Activated CD8-positive, alpha-beta T cell treated with anti-CD3 and anti-CD28 coated beads for 36 hours (primary cell): Measurements from ENCODE around the gene APEX2. TPM values are rescaled to one million over a fixed set of nuclear protein-coding genes. Genes with fewer than 3 reads are reported as not detected.

ENCODE experiments used
- ATAC-seq: fragments of 200-7000 bp; cut with Tn5 transposase; one replicate; pipeline ENCODE4 v1.10.0; 2021; ENCODE audit warnings: mild to moderate bottlenecking, moderate library complexity
- CTCF ChIA-PET: fragments of 350-600 bp; sonication (Branson Sonifier 250); formaldehyde crosslinking; loops from one replicate; lab custom pipeline; 2021; ENCODE audit warnings: antibody characterized with exemption; lab: Charles Lee
- POLR2A ChIA-PET: fragments of 350-600 bp; sonication (Branson Sonifier 250); formaldehyde crosslinking; loops from one replicate; lab custom pipeline; 2021; ENCODE audit warnings: antibody characterized with exemption; lab: Charles Lee
- DNase-seq: peaks from one replicate; pipeline ENCODE4 v3.0.0-alpha.2; 2020
- H3K27ac Mint-ChIP-seq: one replicate; pipeline ENCODE4 v1.8.0; 2021; ENCODE audit warnings: mild to moderate bottlenecking, mixed read lengths
- H3K27me3 Mint-ChIP-seq: one replicate; pipeline ENCODE4 v1.8.0; 2021; ENCODE audit warnings: mixed read lengths
- H3K36me3 Mint-ChIP-seq: one replicate; pipeline ENCODE4 v1.8.0; 2021; ENCODE audit warnings: low read depth, mixed read lengths
- H3K4me1 Mint-ChIP-seq: one replicate; pipeline ENCODE4 v1.8.0; 2021; ENCODE audit warnings: low read depth, mixed read lengths
- H3K4me3 Mint-ChIP-seq: one replicate; pipeline ENCODE4 v1.8.0; 2021; ENCODE audit warnings: mild to moderate bottlenecking, moderate library complexity, mixed read lengths
- H3K9me3 Mint-ChIP-seq: one replicate; pipeline ENCODE4 v1.8.0; 2021; ENCODE audit warnings: mixed read lengths
- intact Hi-C: fragments of 100-400 bp; cut with micrococcal nuclease; formaldehyde crosslinking; loops from one replicate; pipeline ENCODE4 v1.10.0; 2022
- total RNA-seq, 2 experiments: library from RNA; stranded (reverse); gene quantifications; one replicate each; pipeline ENCODE4 v1.2.3, GENCODE V29; 2021
- TF ChIP-seq, protein P1 (sequence below): fragments of 200-600 bp; IDR thresholded peaks from one replicate; pipeline ENCODE4 v1.8.0; 2022; ENCODE audit warnings: antibody characterized with exemption, mild to moderate bottlenecking

APEX2 gene
- total RNA-seq, 2 experiments from 2014 or later = 30.0 to 33.0 TPM

- intact Hi-C loops = no loop called here
- DNase-seq (no peak), ATAC-seq (no peak)
- TF ChIP-seq, protein P1, sequence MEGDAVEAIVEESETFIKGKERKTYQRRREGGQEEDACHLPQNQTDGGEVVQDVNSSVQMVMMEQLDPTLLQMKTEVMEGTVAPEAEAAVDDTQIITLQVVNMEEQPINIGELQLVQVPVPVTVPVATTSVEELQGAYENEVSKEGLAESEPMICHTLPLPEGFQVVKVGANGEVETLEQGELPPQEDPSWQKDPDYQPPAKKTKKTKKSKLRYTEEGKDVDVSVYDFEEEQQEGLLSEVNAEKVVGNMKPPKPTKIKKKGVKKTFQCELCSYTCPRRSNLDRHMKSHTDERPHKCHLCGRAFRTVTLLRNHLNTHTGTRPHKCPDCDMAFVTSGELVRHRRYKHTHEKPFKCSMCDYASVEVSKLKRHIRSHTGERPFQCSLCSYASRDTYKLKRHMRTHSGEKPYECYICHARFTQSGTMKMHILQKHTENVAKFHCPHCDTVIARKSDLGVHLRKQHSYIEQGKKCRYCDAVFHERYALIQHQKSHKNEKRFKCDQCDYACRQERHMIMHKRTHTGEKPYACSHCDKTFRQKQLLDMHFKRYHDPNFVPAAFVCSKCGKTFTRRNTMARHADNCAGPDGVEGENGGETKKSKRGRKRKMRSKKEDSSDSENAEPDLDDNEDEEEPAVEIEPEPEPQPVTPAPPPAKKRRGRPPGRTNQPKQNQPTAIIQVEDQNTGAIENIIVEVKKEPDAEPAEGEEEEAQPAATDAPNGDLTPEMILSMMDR = no peak
- no peaks in the 10 kb centered on the region for H3K27me3 Mint-ChIP-seq
- no peaks in the 10 kb centered on the region for H3K36me3 Mint-ChIP-seq
- ChIA-PET POLR2A (no interaction called here), CTCF (no interaction called here)
- H3K27ac Mint-ChIP-seq = no peak overlapping the region
- no peaks in the 10 kb centered on the region for H3K9me3 Mint-ChIP-seq
- H3K4me3 Mint-ChIP-seq = no peak overlapping the region
- no peaks in the 10 kb centered on the region for H3K4me1 Mint-ChIP-seq
Measured at GRCh38 chrX:55014897-55015299, 14.7 kb downstream of the APEX2 start.

GRCh38 chrX:55026143-55026542 is 26.0 kb downstream of the APEX2 start:
- H3K27ac Mint-ChIP-seq = no peak overlapping the region
- H3K4me1 Mint-ChIP-seq = peaks cover 4% of the 10 kb centered on the region
- H3K9me3 Mint-ChIP-seq = no peaks in the 10 kb centered on the region
- DNase-seq (no peak), ATAC-seq (no peak)
- no peaks in the 10 kb centered on the region for H3K27me3 Mint-ChIP-seq
- POLR2A ChIA-PET = no interaction called here
- TF ChIP-seq, protein P1 = no peak
- H3K4me3 Mint-ChIP-seq = no peak overlapping the region
- peaks cover 2% of the 10 kb centered on the region for H3K36me3 Mint-ChIP-seq
- intact Hi-C loops = no loop called here
- CTCF ChIA-PET = no interaction called here

GRCh38 chrX:55026840-55027239 is 26.7 kb downstream of the APEX2 start:
- no peaks in the 10 kb centered on the region for H3K36me3 Mint-ChIP-seq
- no peaks in the 10 kb centered on the region for H3K9me3 Mint-ChIP-seq

DNA sequence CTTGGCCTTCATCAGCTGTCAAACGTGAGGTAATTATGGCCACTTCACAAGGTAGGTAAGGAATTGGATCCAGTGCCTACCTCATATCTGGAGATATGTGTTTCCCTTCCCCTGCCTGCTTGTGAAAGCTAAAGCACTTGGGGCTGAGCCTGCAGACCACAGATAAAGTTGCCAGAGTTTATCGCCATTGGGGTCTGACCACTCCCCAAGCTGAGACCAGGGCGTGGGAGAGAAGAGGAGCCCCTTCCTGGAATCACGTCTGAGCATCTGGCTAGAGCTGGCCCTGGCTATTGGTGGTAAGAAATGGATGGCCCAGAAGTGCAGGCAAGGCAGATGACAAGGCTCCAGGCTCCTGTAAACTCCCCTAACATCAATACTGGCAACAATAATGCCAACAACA is 27.9 kb downstream of the APEX2 start:
- ATAC-seq = no peak
- H3K4me1 Mint-ChIP-seq = peaks cover 4% of the 10 kb centered on the region
- H3K36me3 Mint-ChIP-seq = no peaks in the 10 kb centered on the region
- H3K9me3 Mint-ChIP-seq = no peaks in the 10 kb centered on the region
- ChIA-PET CTCF (no interaction called here), POLR2A (no interaction called here)
- H3K4me3 Mint-ChIP-seq = no peak overlapping the region
- DNase-seq = no peak
- H3K27me3 Mint-ChIP-seq = no peaks in the 10 kb centered on the region
- TF ChIP-seq, protein P1 = no peak
- intact Hi-C loops = no loop called here
- H3K27ac Mint-ChIP-seq = no peak overlapping the region

More at GRCh38 chrX:55026840-55027239, 26.7 kb downstream of the APEX2 start:
- ATAC-seq = no peak
- ChIA-PET CTCF (no interaction called here), POLR2A (no interaction called here)
- TF ChIP-seq, protein P1 = no peak
- H3K4me3 Mint-ChIP-seq = no peak overlapping the region
- no peaks in the 10 kb centered on the region for H3K27me3 Mint-ChIP-seq
- no peak overlapping the region for H3K27ac Mint-ChIP-seq
- peaks cover 4% of the 10 kb centered on the region for H3K4me1 Mint-ChIP-seq
- intact Hi-C loops = no loop called here
- no peak for DNase-seq

GRCh38 chrX:55028611-55029010 is 28.4 kb downstream of the APEX2 start:
- Mint-ChIP-seq H3K4me1 (peaks cover 4% of the 10 kb centered on the region), H3K27ac (no peak overlapping the region), H3K27me3 (no peaks in the 10 kb centered on the region), H3K36me3 (no peaks in the 10 kb centered on the region), H3K9me3 (no peaks in the 10 kb centered on the region), H3K4me3 (no peak overlapping the region)
- DNase-seq (no peak), ATAC-seq (no peak)
- POLR2A ChIA-PET = no interaction called here
- intact Hi-C loops = no loop called here
- CTCF ChIA-PET = no interaction called here
- TF ChIP-seq, protein P1 = no peak
